ENCODE data around the gene TMSB10.

DNA sequence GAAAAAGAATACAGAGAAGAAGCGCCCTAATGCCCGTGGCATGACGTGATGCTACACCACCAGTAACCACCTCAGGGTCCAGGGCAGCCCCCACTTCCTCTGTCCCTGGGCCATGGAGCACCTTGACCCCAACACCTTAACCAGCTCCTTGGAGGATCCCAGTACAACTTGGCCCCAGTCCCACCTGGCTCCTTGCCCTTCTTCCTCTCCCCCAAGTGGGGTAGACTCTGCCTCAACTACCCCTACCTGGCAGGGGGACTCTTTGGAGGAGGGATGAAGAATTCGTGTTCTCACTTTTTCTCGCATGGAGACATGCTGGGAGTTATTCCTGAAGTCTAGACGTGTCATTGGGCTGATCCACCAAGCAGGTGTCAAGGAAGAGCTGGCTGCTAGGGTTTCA, 43.5 kb upstream of the TMSB10 start:
- TF ChIP-seq, protein P1, sequence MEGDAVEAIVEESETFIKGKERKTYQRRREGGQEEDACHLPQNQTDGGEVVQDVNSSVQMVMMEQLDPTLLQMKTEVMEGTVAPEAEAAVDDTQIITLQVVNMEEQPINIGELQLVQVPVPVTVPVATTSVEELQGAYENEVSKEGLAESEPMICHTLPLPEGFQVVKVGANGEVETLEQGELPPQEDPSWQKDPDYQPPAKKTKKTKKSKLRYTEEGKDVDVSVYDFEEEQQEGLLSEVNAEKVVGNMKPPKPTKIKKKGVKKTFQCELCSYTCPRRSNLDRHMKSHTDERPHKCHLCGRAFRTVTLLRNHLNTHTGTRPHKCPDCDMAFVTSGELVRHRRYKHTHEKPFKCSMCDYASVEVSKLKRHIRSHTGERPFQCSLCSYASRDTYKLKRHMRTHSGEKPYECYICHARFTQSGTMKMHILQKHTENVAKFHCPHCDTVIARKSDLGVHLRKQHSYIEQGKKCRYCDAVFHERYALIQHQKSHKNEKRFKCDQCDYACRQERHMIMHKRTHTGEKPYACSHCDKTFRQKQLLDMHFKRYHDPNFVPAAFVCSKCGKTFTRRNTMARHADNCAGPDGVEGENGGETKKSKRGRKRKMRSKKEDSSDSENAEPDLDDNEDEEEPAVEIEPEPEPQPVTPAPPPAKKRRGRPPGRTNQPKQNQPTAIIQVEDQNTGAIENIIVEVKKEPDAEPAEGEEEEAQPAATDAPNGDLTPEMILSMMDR (conservative IDR thresholded peaks at IDR 0.05 in 1 of 2, IDR thresholded peaks at IDR 0.05 in 1 of 2; ENCODE audit: extremely low read depth in 1 of 2, insufficient read depth in 1 of 2, low read depth in 1 of 2, low read length in 2 of 2): no peak
- no peak for TF ChIP-seq EZH2 (IDR thresholded peaks at IDR 0.05; ENCODE audit: borderline replicate concordance, low read length)
